ENCODE data around the gene PHF24. TPM values are rescaled to one million over a fixed set of nuclear protein-coding genes. Genes with fewer than 3 reads are reported as not detected.
"Not testable (repeated sequence)": the region's sequence is repeated elsewhere in the genome, so short reads cannot be mapped to it uniquely, and the experiment has no call there.

The PHF24 gene
- under 1 TPM; 0.27 to 0.35 TPM for total RNA-seq

- H3K36me3 ChIP-seq: no peaks in the 10 kb centered on the region
- no peak for TF ChIP-seq CTCF (IDR thresholded peaks at IDR 0.05)
- no peaks in the 10 kb centered on the region for H3K9me3 ChIP-seq
- H3K4me1 ChIP-seq (ENCODE audit: control insufficient read depth in 1 of 2, low read depth in 2 of 2): peaks cover 5 to 10% of the 10 kb centered on the region in 2 donors
- no peak within 1 kb of the TSS for H3K27ac ChIP-seq
- DNase-seq (ENCODE audit: low spot score) (no peak), ATAC-seq (ENCODE audit: insufficient number of reproducible peaks, low FRiP score, low read depth) (no peak)
- peak within 1 kb of the TSS; percentile 65 for H3K4me3 ChIP-seq
- H3K27me3 ChIP-seq (replicated peaks; ENCODE audit: insufficient read depth): no peaks in the 10 kb centered on the region
Observed at GRCh38 chr9:34957492-34958410, at the start of gene PHF24. Gene PHF24, plus strand, starts transcription at chr9:34958285. Its CDS starts 13,014 bp downstream, at chr9:34971299.

- H3K27me3 ChIP-seq (replicated peaks; ENCODE audit: insufficient read depth): no peaks in the 10 kb centered on the region
- H3K27ac ChIP-seq: no peak overlapping the region
- H3K36me3 ChIP-seq: no peaks in the 10 kb centered on the region
- TF ChIP-seq CTCF (IDR thresholded peaks at IDR 0.05): no peak
- no peaks in the 10 kb centered on the region for H3K9me3 ChIP-seq
- DNase-seq (ENCODE audit: low spot score) (no peak), ATAC-seq (ENCODE audit: insufficient number of reproducible peaks, low FRiP score, low read depth) (no peak)
- no peaks in the 10 kb centered on the region for H3K4me1 ChIP-seq (ENCODE audit: control insufficient read depth in 1 of 2, low read depth in 2 of 2)
- H3K4me3 ChIP-seq: no peak overlapping the region
Observed at GRCh38 chr9:34927061-34927460, 31.0 kb upstream of the PHF24 start.

- no peak for ATAC-seq (ENCODE audit: insufficient number of reproducible peaks, low FRiP score, low read depth)
- Histone ChIP-seq H3K9me3 (no peaks in the 10 kb centered on the region), H3K4me3 (no peak overlapping the region), H3K36me3 (no peaks in the 10 kb centered on the region), H3K27me3 (replicated peaks; ENCODE audit: insufficient read depth) (no peaks in the 10 kb centered on the region), H3K27ac (no peak overlapping the region), H3K4me1 (ENCODE audit: control insufficient read depth in 1 of 2, low read depth in 2 of 2) (no peaks in the 10 kb centered on the region)
- TF ChIP-seq CTCF (IDR thresholded peaks at IDR 0.05): no peak
- no peak for DNase-seq (ENCODE audit: low spot score)
Observed at GRCh38 chr9:34928921-34929320, 29.2 kb upstream of the PHF24 start.

GRCh38 chr9:34929506-34930102, 28.5 kb upstream of the PHF24 start:
- Histone ChIP-seq H3K27me3 (replicated peaks; ENCODE audit: insufficient read depth) (no peaks in the 10 kb centered on the region), H3K4me1 (ENCODE audit: control insufficient read depth in 1 of 2, low read depth in 2 of 2) (no peaks in the 10 kb centered on the region), H3K36me3 (no peaks in the 10 kb centered on the region), H3K9me3 (no peaks in the 10 kb centered on the region), H3K4me3 (no peak overlapping the region), H3K27ac (no peak overlapping the region)
- no peak for TF ChIP-seq CTCF (IDR thresholded peaks at IDR 0.05)
- ATAC-seq (ENCODE audit: insufficient number of reproducible peaks, low FRiP score, low read depth) (no peak), DNase-seq (ENCODE audit: low spot score) (no peak)

- H3K27me3 ChIP-seq (replicated peaks; ENCODE audit: insufficient read depth); DNase-seq (ENCODE audit: low spot score); H3K27ac ChIP-seq; H3K36me3 ChIP-seq; H3K9me3 ChIP-seq; H3K4me3 ChIP-seq; H3K4me1 ChIP-seq (ENCODE audit: control insufficient read depth in 1 of 2, low read depth in 2 of 2); ATAC-seq (ENCODE audit: insufficient number of reproducible peaks, low FRiP score, low read depth): not testable (repeated sequence)
Observed at GRCh38 chr9:34939989-34940388, 18.1 kb upstream of the PHF24 start.

All from thoracic aorta (tissue), 2 donors.